T-helper 2 cell (primary cell): ENCODE measurements around the gene NPM1.

Source experiments
- DNase-seq, 5 experiments: peaks; one replicate each; pipeline versions ENCODE4 v3.0.0 to v3.0.0-alpha.2; 2012 to 2022

The NPM1 gene

DNA sequence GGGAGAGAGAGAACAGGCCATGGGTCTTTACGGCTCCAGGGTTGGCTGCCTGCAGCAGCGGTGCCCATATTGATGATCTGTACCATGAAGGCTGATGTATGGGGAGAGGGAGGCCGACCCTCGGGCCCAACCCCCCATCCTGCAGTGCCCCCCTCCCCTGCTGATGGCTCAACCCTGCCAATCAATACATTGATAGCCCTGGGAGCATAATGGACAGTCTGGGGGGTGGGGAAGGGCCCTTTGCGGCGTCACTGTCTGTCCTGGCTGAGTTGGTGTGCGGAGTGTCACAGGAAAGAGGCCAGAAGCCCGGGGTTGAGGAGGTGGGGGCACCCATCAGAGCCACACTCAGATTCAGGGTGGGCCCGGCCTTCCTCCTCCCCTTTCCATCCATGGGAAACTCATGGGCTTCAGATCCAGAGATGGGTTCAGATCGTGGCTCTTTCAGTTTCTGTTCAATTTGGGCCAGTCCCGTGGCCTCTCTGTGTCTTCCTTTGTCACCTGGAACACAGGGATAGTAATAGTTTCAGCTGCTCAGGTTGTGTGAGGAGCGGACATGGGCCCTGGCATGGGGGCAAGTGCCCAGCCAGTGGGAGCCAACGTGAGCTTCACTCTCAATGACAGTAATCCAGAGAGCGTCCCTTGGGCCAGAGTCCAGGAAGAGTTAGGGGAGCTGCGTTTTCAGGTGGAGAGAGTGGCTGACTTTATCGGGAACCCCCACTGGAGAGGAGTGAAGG lies 41.3 kb downstream of the NPM1 start:
- no peak for DNase-seq

DNA sequence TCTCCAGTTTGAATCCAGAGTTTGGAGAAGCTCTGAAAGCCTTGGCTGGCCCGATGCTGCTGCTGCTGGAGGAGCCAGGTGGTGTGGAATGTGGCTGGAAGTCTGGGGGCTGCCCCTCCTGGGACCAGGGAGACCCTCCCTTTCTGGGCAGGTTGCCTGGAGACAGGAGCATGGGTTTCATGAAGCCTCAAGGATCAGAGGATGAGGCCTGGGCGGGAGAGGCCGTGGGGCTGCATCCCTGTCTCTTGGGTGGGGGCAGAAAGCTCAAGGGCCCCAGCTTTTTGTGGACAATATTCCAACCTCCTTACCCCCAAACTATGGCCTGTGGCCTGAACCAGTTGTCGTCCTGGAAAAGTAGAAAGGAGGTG lies 41.9 kb downstream of the NPM1 start:
- no peak for DNase-seq

GRCh38 chr5:171431251-171431777 lies 43.7 kb downstream of the NPM1 start:
- DNase-seq = no peak

- no peak for DNase-seq
These were observed 44.4 kb downstream of the NPM1 start for GRCh38 chr5:171432076-171432475.

GRCh38 chr5:171432583-171433351 lies 45.1 kb downstream of the NPM1 start:
- DNase-seq = no peak

GRCh38 chr5:171433352-171433698 lies 45.7 kb downstream of the NPM1 start:
- no peak for DNase-seq

DNA sequence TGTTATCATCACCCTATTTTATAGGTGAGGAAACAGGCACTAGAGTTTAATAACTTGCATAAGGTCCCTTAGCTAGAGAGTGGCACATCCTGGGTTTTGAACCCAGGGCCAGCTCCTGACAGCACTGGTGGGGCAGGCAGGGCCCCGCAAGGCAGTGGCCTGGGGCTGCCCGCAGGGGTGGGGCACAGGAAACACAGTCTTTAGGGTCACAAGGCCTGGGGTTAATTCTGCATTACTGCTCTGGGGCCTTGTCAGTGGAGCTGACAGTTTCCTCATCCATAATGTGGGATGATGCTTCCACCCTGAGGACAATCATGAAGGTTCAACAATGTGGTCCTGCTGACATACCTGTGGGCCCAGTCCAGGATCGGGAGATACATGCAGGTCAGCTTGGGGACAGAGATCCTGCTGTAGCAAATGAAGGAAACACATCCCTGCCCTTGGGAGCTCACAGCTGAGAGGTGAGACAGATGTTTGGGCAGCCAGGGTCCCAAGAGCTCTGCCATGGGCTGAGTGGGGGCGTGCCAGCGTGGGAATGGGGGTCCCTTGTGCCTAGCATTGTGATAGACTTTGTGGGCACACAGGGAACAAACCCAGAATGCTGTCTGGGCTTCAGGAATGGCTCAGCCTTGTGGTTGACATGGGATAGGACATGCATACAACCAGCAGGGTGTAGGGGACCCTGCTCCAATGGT lies 46.5 kb downstream of the NPM1 start:
- no peak for DNase-seq

DNA sequence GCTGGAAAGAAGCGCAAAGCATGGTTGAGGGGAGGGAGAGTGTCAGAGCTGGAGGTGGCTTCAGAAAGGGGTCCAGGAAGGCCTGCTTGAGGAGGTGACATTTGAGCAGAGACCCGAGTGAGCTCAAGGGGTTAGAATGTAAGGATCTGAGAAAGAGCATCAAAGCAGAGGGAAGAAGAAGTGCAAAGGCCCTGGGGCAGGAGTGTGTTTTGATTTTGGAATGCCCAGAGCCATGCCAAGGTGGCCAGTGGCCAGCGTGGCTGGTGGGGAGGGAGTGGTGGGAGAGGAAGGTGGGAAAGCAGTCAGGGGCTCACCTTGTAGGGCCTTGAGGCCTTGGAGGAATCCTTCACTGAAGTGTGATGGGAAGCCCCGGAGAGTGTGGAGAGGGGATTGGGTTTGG lies 47.2 kb downstream of the NPM1 start:
- no peak for DNase-seq

DNA sequence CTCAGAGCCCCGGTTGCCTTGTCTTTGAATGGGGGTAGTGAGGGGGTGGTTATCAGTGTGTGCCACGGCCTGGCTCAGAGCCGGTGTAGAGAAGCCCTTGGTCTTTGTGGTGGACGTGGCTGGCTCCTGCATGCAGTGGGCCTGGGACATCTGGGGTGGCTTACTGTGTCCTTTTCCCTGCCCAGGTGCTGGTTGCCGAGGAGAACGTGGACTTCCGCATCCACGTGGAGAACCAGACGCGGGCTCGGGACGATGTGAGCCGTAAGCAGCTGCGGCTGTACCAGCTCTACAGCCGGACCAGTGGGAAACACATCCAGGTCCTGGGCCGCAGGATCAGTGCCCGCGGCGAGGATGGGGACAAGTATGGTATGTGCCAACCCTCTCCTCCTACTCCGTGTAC lies 48.3 kb downstream of the NPM1 start:
- no peak for DNase-seq

DNA sequence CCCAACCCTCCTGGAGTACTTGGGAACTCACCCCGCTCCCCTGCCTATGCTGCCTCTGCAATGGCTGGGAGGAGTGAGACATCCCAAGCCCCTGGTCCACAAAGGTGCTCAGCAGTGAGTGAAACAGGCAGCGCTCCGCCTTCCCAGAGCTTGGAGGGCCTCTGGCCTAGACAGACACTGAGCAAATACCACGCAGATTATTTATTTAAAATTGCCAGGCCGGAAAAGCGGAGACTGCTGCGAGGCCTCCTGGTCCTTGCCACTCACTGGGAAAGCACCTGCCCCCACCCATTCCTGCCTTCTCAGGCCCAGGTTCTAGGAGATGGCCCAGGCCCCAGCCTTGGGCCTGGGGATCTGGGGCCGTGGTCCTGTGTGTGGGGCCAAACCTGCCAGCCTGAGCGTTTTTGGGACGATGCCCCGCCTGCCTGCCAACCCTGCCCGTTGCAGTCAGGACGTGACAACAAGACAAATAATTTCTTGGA lies 49.2 kb downstream of the NPM1 start:
- DNase-seq = no peak

GRCh38 chr5:171437286-171437821 lies 49.7 kb downstream of the NPM1 start:
- no peak for DNase-seq

- DNase-seq = no peak
These were observed 51.1 kb downstream of the NPM1 start for GRCh38 chr5:171438738-171439137.

GRCh38 chr5:171441246-171441791 lies 53.7 kb downstream of the NPM1 start:
- no peak for DNase-seq

- DNase-seq = no peak
These were observed 54.8 kb downstream of the NPM1 start for GRCh38 chr5:171442287-171443042.

DNA sequence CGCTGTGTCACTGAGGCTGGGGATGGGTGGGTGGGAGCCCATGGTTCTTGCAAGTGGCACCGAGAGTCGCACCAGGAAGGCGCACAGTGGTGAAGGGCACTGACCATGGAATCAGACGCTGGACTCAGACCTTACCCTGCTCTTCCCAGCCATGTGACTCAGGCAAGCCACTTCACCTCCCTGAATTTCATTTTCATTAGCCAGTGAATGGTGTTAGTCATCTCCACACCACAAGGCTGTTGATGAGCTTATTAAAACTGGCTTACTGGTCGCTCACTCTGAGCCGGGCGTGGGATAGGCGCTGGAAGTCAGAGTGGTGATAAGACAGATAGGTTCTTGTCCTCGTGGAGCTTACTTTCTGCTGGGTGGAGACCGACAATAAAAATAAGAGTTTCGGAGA lies 56.9 kb downstream of the NPM1 start:
- DNase-seq = no peak

DNA sequence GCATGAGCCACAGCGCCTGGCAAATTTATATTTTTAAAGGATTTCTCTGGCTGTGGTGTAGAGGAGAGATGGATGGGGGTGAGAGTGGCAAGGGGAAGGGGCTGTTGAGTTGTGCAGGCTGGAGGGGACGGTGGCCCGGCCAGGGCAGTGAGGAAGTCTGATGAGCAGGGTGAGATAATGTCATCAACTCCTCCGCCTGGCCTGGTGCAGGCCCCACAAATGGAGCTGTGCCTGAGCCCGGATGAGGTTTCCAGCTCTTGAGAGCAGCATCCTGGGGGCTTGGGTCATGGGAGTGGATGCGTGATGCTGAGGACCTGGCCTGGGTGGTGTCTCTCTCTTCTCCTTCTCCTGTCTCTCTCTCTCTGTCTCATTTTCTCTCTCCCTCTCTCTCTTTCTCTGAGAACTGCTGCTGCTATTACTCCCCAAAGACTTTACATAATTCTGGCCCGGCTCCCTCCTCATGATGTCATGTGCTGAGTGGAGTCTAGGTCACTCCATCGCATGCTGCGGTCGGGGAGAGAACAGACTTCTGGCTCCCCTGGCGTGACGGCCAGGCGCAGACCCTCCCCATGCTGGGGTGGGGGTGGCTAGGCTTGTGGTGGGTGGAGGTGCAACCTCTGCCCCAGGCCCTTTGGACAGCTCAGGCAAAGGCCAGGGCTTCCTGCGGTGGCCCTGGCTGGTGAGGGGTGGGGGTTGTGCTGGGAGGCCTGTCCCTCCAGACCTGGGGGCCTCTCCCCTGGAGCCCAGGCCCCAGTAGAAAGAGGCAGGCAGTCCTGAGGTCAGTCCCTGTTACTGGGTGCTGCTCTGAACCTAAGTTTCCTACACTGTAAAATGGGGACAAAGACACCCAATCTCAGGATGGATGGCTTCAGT lies 58.2 kb downstream of the NPM1 start:
- no peak for DNase-seq

- DNase-seq = no peak
These were observed 59.6 kb downstream of the NPM1 start for GRCh38 chr5:171447226-171447625.

- no peak for DNase-seq
These were observed 61.8 kb downstream of the NPM1 start for GRCh38 chr5:171449426-171449825.

- no peak for DNase-seq
These were observed 63.0 kb downstream of the NPM1 start for GRCh38 chr5:171450423-171451331.

GRCh38 chr5:171451421-171451820 lies 63.8 kb downstream of the NPM1 start:
- no peak for DNase-seq
